WTC11 (cell line): ENCODE measurements around the gene OPCML. TPM values are rescaled to one million over a fixed set of nuclear protein-coding genes. Genes with fewer than 3 reads are reported as not detected.

Source experiments
- ATAC-seq: fragments of 200-7000 bp; cut with Tn5 transposase; 2 replicates; pipeline ENCODE4 v1.10.0; 2021; ENCODE audit warnings: mild to moderate bottlenecking, moderate library complexity
- CTCF ChIA-PET: fragments of 300-600 bp; sonication (Branson Sonifier 250); formaldehyde crosslinking; loops from one replicate; lab custom pipeline; 2021; ENCODE audit warnings: antibody characterized with exemption; lab: Charles Lee
- POLR2A ChIA-PET: fragments of 350-600 bp; sonication (Branson Sonifier 250); formaldehyde crosslinking; loops from one replicate; lab custom pipeline; 2021; ENCODE audit warnings: antibody characterized with exemption; lab: Charles Lee
- DNase-seq: peaks from one replicate; pipeline ENCODE4 v3.0.0; 2021; ENCODE audit warnings: low spot score
- H3K27ac Mint-ChIP-seq: 2 replicates; pipeline ENCODE4 v1.8.0; 2021; ENCODE audit warnings: mixed read lengths
- H3K27me3 Mint-ChIP-seq: 2 replicates; pipeline ENCODE4 v1.8.0; 2021; ENCODE audit warnings: low read depth, mild to moderate bottlenecking, moderate library complexity, mixed read lengths
- H3K36me3 Mint-ChIP-seq: 2 replicates; pipeline ENCODE4 v1.8.0; 2021; ENCODE audit warnings: mixed read lengths
- H3K4me1 Mint-ChIP-seq: 2 replicates; pipeline ENCODE4 v1.8.0; 2022; ENCODE audit warnings: mixed read lengths
- H3K4me3 Mint-ChIP-seq: 2 replicates; pipeline ENCODE4 v1.8.0; 2021; ENCODE audit warnings: mild to moderate bottlenecking, moderate library complexity, mixed read lengths
- H3K9me3 Mint-ChIP-seq: 2 replicates; pipeline ENCODE4 v1.8.0; 2021; ENCODE audit warnings: mixed read lengths
- AR ChIP-seq: fragments of 250-450 bp; sonication (Bioruptor Pico); IDR thresholded peaks from 2 replicates; pipeline ENCODE4 v1.9.0; 2021; ENCODE audit warnings: mild to moderate bottlenecking
- CREB1 ChIP-seq: sonication (generic); formaldehyde crosslinking; IDR thresholded peaks from 2 replicates; pipeline ENCODE4 v1.8.0; 2023; ENCODE audit warnings: mild to moderate bottlenecking, missing genetic modification reagents
- CTCF ChIP-seq: fragments of 200-600 bp; IDR thresholded peaks from 2 replicates; pipeline ENCODE4 v1.8.0; 2022; ENCODE audit warnings: antibody characterized with exemption
- FOXP4 ChIP-seq: sonication (generic); formaldehyde crosslinking; IDR thresholded peaks from 2 replicates; pipeline ENCODE4 v1.8.0; 2022; ENCODE audit warnings: mild to moderate bottlenecking, missing genetic modification reagents
- IRF1 ChIP-seq: sonication (generic); formaldehyde crosslinking; IDR thresholded peaks from 2 replicates; pipeline ENCODE4 v1.8.0; 2023; ENCODE audit warnings: missing genetic modification reagents
- JAZF1 ChIP-seq: fragments of 250-450 bp; sonication (Bioruptor Pico); IDR thresholded peaks from 2 replicates; pipeline ENCODE4 v1.9.0; 2021; ENCODE audit warnings: moderate library complexity, mild to moderate bottlenecking, inconsistent platforms
- MYBL2 ChIP-seq: sonication (generic); formaldehyde crosslinking; IDR thresholded peaks from 2 replicates; pipeline ENCODE4 v1.8.1; 2023; ENCODE audit warnings: mild to moderate bottlenecking, moderate library complexity, missing genetic modification reagents
- NFE2L1 ChIP-seq: sonication (generic); formaldehyde crosslinking; IDR thresholded peaks from 2 replicates; pipeline ENCODE4 v1.8.1; 2023; ENCODE audit warnings: missing genetic modification reagents
- SMAD3 ChIP-seq: sonication (generic); formaldehyde crosslinking; IDR thresholded peaks from 2 replicates; pipeline ENCODE4 v1.8.0; 2022; ENCODE audit warnings: missing genetic modification reagents, mild to moderate bottlenecking, borderline replicate concordance
- SMAD4 ChIP-seq: sonication (generic); formaldehyde crosslinking; IDR thresholded peaks from 2 replicates; pipeline ENCODE4 v1.8.0; 2022; ENCODE audit warnings: mild to moderate bottlenecking, missing genetic modification reagents
- TP53 ChIP-seq: sonication (generic); formaldehyde crosslinking; IDR thresholded peaks from 2 replicates; pipeline ENCODE4 v1.8.1; 2023; ENCODE audit warnings: mild to moderate bottlenecking, missing genetic modification reagents
- ZNF121 ChIP-seq: sonication (generic); formaldehyde crosslinking; IDR thresholded peaks from 2 replicates; pipeline ENCODE4 v1.8.0; 2023; ENCODE audit warnings: missing genetic modification reagents
- ZNF423 ChIP-seq: fragments of 250-450 bp; sonication (Bioruptor Pico); IDR thresholded peaks from 2 replicates; pipeline ENCODE4 v2.1.2; 2022; ENCODE audit warnings: mild to moderate bottlenecking, moderate library complexity
- total RNA-seq: library from RNA; stranded (reverse); gene quantifications from 3 replicates; pipeline ENCODE4 v1.2.3, GENCODE V29; 2021
- TF ChIP-seq, protein P1 (sequence below): fragments of 250-450 bp; sonication (Bioruptor Pico); IDR thresholded peaks from 2 replicates; pipeline ENCODE4 v1.8.0; 2021; ENCODE audit warnings: mild to moderate bottlenecking
- TF ChIP-seq, protein P2 (sequence below): sonication (generic); formaldehyde crosslinking; IDR thresholded peaks from 2 replicates; pipeline ENCODE4 v1.8.1; 2022; ENCODE audit warnings: low read depth, missing genetic modification reagents, borderline replicate concordance
- TF ChIP-seq, protein P3 (sequence below): sonication (generic); formaldehyde crosslinking; IDR thresholded peaks from 2 replicates; pipeline ENCODE4 v1.8.1; 2022; ENCODE audit warnings: mild to moderate bottlenecking, missing genetic modification reagents, moderate library complexity, borderline replicate concordance

Gene OPCML
- total RNA-seq, 1 experiment from 2014 or later, result 1.5 TPM

DNA sequence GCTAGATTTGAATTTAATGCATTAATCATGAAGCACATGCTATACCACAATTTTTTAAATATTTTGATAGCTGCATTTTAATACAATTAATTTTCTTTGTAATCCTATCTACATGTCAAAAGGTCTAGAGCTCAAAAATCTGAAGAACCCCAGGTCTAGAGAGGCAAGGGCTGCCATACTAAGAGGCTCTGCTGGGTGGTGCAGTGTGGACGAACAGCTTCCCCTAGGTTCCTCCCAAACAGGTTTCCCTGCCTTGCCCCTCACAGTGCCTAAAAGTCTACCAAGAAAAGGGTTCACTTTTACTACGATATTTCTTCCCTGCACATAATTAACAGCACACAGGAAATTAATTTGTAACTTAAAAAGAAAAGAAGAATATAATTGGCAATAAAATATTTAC lies 681.1 kb downstream of the OPCML start (continued):
- TF ChIP-seq, protein P1, sequence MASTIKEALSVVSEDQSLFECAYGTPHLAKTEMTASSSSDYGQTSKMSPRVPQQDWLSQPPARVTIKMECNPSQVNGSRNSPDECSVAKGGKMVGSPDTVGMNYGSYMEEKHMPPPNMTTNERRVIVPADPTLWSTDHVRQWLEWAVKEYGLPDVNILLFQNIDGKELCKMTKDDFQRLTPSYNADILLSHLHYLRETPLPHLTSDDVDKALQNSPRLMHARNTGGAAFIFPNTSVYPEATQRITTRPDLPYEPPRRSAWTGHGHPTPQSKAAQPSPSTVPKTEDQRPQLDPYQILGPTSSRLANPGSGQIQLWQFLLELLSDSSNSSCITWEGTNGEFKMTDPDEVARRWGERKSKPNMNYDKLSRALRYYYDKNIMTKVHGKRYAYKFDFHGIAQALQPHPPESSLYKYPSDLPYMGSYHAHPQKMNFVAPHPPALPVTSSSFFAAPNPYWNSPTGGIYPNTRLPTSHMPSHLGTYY, result no peak
- TF ChIP-seq, all 79 proteins: peak for 0

DNA sequence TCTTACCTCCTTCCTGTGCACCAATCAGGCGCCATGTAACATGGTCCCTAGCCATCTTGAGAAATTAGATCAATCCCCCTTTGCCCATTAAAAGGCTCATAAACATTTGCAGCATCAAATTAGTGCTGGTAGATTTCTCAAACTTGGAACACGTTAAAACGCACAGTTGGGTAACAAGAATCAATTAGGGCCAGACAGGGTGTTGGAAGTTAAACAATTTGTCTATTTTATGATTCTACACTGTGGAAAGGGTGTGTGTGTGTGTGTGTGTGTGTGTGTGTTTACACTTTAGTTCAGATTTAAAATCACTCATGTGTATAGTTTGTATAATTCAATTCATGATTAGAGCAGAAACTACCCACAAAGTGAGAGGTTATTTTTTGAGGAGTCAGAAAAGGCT lies 682.0 kb downstream of the OPCML start:
- POLR2A ChIA-PET, result no interaction called here
- no peaks in the 10 kb centered on the region; the same call in 1 of the 2 replicates for H3K27me3 Mint-ChIP-seq
- H3K4me1 Mint-ChIP-seq, result peaks cover 13% of the 10 kb centered on the region
- CTCF ChIA-PET, result interaction anchor here (1.9 kb wide), 1 partner anchor 10 kb away, joined by 5 read pairs; no protein-coding TSS in a partner anchor
- no peak overlapping the region for H3K4me3 Mint-ChIP-seq
- H3K27ac Mint-ChIP-seq, result no peak overlapping the region
- TF ChIP-seq NFE2L1, result no peak
- no peak for TF ChIP-seq SMAD3 (CRISPR knock-in tag)
- no peak for TF ChIP-seq TP53 (CRISPR knock-in tag)
- no peak for TF ChIP-seq FOXP4 (CRISPR knock-in tag)
- no peak for TF ChIP-seq CREB1 (CRISPR knock-in tag)
- TF ChIP-seq IRF1 (CRISPR knock-in tag), result no peak
- peaks cover 7% of the 10 kb centered on the region for H3K36me3 Mint-ChIP-seq
- DNase-seq (no peak), ATAC-seq (no peak)
- H3K9me3 Mint-ChIP-seq, result peaks cover 8% of the 10 kb centered on the region

DNA sequence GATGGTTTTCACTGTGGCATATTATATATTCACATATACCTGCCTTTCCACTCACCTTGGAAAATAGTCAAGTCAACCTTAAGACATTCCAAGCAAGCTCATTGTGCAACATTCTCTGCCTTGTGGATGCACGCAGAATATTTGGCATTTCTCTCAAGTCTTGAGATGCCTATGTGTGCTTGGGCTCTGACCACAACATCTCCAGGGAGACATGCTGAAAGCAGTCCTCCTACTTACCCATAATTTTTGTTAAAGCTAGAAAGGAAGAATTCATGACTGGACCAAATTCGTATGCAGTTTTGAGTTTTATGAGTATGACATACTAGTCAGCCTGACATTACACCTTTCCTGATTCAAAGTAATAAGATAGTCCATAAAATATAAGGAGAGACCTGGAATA lies 684.0 kb downstream of the OPCML start:
- Mint-ChIP-seq H3K36me3 (no peaks in the 10 kb centered on the region), H3K4me1 (peaks cover 4% of the 10 kb centered on the region), H3K9me3 (no peaks in the 10 kb centered on the region)
- no peak for DNase-seq
- TF ChIP-seq ZNF423 (CRISPR knock-in tag) (no peak), NFE2L1 (no peak), CTCF (no peak), MYBL2 (CRISPR knock-in tag) (no peak), SMAD4 (CRISPR knock-in tag) (no peak), ZNF121 (no peak), AR (CRISPR knock-in tag) (no peak), CREB1 (CRISPR knock-in tag) (no peak), JAZF1 (CRISPR knock-in tag) (no peak)
- TF ChIP-seq, protein P2, sequence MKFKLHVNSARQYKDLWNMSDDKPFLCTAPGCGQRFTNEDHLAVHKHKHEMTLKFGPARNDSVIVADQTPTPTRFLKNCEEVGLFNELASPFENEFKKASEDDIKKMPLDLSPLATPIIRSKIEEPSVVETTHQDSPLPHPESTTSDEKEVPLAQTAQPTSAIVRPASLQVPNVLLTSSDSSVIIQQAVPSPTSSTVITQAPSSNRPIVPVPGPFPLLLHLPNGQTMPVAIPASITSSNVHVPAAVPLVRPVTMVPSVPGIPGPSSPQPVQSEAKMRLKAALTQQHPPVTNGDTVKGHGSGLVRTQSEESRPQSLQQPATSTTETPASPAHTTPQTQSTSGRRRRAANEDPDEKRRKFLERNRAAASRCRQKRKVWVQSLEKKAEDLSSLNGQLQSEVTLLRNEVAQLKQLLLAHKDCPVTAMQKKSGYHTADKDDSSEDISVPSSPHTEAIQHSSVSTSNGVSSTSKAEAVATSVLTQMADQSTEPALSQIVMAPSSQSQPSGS (CRISPR knock-in tag), result no peak
- TF ChIP-seq, protein P3, sequence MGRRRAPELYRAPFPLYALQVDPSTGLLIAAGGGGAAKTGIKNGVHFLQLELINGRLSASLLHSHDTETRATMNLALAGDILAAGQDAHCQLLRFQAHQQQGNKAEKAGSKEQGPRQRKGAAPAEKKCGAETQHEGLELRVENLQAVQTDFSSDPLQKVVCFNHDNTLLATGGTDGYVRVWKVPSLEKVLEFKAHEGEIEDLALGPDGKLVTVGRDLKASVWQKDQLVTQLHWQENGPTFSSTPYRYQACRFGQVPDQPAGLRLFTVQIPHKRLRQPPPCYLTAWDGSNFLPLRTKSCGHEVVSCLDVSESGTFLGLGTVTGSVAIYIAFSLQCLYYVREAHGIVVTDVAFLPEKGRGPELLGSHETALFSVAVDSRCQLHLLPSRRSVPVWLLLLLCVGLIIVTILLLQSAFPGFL (CRISPR knock-in tag), result no peak
- TF ChIP-seq, all 79 proteins: peak for 0
- H3K27me3 Mint-ChIP-seq, result no peaks in the 10 kb centered on the region; the same call in 1 of the 2 replicates
- no peak overlapping the region for H3K27ac Mint-ChIP-seq
- ATAC-seq, result no peak
- H3K4me3 Mint-ChIP-seq, result no peak overlapping the region
- ChIA-PET POLR2A (no interaction called here), CTCF (no interaction called here)
